Stimulated activated CD4-positive, alpha-beta T cell treated with anti-CD3 and anti-CD28 coated beads, Interleukin-15, amount 100 ng/mL, for 48 hours (primary cell): ENCODE measurements around the gene NHSL1.

Experiments used
- DNase-seq, 2 donors: peaks; one replicate each; pipeline ENCODE4 v3.0.0-alpha.2; 2020; ENCODE audit warnings: low read depth in 2 of 2

The NHSL1 gene

DNA sequence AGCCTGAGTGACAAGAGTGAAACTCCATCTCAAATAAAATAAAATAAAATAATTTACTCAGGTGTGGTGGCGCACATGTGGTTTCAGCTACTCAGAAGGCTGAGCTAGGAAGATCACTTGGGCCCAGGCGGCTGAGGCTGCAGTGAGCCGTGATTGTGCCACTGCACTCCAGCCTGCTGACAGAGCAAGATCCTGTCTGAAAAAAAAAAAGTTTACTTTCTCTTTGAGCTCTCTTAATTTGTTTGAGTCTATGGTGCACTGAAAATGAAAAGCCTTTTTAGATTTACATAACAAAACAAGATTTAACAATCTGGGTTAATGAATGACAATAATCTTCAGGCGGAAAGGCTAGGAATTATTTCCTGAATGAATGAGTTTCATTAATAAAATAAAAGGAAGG lies 23.3 kb upstream of the NHSL1 start:
- no peak for DNase-seq

DNA sequence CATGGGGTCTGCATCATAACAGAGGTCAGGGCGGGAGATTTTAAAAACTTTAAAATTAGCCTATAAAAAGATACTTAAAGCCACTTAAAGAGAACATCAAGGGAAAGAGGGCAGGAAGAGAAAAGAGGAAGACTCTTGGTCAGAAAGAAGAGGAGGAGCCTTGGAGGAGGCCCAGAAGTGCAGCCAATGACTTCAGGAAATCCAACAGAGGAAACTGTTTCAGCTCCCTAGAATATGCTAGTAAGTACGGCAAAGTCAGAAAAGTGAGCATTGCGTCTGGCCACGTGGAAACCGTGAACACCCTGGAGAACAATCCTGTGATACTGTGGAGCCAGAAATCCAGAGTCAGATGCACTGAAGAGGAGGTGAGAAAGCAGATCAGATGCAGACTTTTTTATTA lies 22.5 kb upstream of the NHSL1 start:
- no peak for DNase-seq

- DNase-seq = no peak
Measured at GRCh38 chr6:138520463-138520862, 21.2 kb upstream of the NHSL1 start.

- DNase-seq = no peak
Measured at GRCh38 chr6:138518054-138518453, 18.8 kb upstream of the NHSL1 start.

DNA sequence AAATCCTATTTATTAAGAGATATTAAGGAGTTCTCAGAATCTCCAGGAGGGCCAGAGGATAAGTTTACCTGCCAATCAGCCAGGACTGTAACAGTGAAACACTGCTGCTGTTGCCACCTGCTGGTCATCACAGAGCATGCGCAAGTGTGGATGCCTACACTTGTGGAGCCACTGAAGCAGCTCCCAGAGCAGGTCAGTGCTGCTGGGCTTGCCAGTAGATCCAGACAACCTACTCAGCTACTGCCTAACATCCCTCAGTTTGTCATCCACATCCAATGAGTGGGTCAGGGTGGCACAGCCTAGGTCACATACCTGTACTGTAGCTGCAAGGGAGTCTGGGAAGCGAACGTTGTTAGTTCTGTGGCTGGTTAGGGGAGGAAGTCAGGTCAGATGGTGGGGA lies 18.3 kb upstream of the NHSL1 start:
- peak; percentile 27 to 40 for DNase-seq

GRCh38 chr6:138515657-138516248 lies 16.5 kb upstream of the NHSL1 start:
- DNase-seq = no peak

- DNase-seq = no peak
Measured at GRCh38 chr6:138514860-138515540, 15.7 kb upstream of the NHSL1 start.

- no peak for DNase-seq
Measured at GRCh38 chr6:138512609-138513008, 13.3 kb upstream of the NHSL1 start.

- no peak for DNase-seq
Measured at GRCh38 chr6:138510093-138510492, 10.8 kb upstream of the NHSL1 start.

DNA sequence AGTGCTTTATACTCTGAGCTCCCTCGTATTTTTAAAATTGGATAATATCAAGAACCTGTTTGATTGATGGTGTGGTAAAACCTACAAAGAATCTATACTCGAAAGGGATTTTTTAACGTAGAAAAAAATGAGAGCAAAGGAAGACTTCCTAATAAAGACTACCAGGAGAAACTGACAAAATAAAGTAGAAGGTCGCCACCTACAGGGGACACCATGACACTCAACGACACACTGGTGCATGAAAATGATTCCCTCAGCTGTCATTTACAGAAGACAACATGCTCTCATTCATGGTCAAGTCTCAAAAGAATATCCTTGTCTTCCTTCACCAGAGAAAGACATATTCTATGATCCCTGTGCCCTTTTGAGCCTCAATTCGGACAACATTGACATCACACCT lies 10.1 kb upstream of the NHSL1 start:
- DNase-seq = peak in 1 of 2 donors; percentile 10

- DNase-seq = no peak
Measured at GRCh38 chr6:138508676-138508988, 9.3 kb upstream of the NHSL1 start.

GRCh38 chr6:138507977-138508675 lies 8.8 kb upstream of the NHSL1 start:
- no peak for DNase-seq

DNA sequence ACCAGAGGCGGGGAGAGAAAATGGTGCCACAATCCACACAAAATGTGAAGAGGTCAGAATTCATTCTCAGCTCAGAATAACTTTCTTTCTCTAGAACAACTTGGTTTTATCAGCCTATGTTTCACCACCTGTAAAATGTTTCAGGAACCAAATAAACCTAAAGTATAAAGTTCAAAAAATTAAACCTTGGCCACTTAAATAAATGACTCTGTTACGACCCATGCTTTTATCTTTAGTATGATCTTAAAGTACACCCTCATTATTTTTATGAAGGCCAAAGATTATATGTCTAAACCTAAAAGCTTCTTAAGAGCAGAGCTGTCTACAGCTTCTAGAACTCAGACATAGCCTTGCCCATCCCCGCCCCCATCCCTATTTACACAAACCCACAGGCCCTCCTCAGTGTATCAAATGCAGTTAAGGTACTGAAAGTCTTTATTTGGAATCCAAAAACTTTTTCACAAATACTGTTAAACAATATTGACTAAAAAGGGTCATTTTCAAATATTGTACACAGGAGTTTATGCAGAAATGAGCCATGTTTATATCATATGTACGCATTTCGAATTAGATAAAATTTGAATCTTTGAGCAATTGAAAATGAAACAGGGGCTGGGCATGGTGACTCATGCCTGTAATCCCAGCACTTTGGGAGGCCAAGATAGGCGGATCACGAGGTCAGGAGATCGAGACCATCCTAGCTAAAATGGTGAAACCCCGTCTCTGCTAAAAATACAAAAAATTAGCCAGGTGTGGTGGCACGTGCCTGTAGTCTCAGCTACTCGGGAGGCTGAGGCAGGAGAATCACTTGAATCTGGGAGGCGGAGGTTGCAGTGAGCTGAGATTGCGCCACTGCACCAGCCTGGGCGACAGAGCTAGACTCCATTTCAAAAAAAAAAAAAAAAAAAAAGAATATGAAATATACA lies 5.7 kb upstream of the NHSL1 start:
- DNase-seq = no peak

- DNase-seq = no peak
Measured at GRCh38 chr6:138503881-138504680, 4.8 kb upstream of the NHSL1 start.

DNA sequence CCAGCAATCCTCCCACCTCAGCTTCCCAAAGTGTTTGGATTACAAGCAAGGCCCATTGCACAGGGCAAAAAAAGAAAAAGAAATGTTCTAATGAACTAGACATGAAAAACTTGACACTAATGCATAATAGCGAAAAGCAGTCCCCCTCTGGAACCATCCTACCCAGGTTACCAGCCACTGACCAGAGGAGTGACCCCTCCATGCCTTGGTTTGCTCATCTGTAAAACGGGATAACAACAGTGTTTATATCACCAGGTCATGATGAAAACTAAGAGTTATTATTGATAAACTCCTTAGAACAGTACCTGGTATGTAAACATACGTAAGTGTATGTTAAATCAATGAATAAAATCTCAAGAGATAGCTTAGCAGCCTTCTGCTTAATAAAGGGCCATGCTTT lies 3.3 kb upstream of the NHSL1 start:
- DNase-seq = no peak

DNA sequence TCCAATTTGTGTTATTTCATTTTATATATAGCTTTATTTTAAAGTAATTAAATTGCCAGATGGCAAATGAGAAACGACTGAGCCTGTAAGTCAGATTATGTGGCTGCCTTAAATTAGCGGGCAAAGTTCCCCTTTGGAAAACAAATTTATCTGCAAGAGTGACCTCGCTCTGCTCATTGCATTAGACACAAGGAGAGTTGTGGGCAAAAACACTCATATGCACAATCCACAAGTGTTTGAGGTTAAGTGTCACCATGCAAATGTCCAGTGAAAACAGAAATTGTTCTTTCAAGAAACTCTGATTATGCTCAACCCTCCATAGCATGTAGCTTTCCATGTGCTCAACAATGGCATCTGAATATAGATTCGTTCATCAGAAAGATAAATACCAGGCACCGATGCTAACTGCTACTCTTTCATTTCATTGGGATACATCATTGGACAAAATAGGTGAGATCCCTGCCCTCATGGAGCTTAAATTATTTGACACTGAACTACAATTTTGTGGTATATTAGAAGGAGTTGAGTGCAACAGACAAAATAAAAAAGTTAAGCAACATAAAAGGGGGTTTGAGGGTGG lies 1.7 kb upstream of the NHSL1 start:
- no peak for DNase-seq

DNA sequence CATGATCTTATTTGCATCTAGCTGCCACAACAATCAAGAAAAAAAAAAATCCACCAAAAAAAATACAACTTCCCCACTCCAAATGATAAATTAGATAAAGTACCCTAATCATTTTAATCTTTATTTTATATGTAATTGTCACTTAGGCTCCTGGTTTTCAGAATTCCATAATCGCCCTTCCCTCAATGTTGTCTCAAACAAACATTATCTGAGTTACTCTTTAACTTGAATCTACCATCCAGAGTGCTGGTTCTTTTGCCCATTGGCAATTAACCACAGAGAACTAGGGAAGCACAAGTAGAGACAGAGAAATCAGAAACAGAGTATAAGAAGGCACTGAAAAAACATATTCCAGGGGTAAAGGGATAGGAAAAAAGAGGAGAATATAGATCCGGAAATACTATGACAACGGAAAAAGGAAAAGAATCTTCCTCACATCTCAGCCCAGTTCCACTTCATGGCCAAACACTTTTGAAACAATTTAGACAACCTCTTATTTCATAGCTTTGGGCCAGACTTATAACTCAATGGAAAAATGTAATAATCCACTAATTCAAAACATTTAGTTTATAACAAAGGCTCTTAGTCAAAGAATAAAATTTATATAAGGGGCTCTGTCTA lies 861 bp upstream of the NHSL1 start:
- DNase-seq = no peak

- DNase-seq = no peak
Measured at GRCh38 chr6:138498629-138499302, 528 bp downstream of the NHSL1 start.

DNA sequence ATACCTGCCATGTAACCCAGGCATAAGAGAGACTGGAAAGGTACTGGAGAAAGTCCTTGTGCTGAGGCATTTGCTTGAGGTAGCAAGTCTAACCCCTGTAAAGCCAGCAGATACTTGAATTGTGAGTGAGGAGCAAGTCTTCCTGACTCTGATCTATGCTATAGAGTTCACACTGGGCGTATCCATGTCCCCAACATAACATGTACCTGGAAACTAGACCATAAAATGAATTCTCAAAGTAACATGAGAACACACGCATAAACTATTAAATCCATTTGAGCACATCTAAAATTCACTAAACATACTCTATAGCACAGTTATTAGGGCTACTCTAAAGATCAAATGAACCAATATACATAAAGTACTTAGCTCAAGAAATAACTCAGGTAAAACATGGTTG lies 2.0 kb downstream of the NHSL1 start:
- DNase-seq = no peak

GRCh38 chr6:138494312-138494711 lies 5.0 kb downstream of the NHSL1 start:
- DNase-seq = no peak
